ENCODE results near the gene ITPKC.

Gene ITPKC

GRCh38 chr19:40719414-40719894 is 2.5 kb downstream of the ITPKC start:
- Histone ChIP-seq H3K4me1 (ENCODE audit: control extremely low read depth in 1 of 4, control insufficient read depth in 4 of 4, insufficient read depth in 4 of 4, low read length in 3 of 4) (peaks cover 2 to 50% (median 38%) of the 10 kb centered on the region in 4 experiments), H3K27ac (ENCODE audit: insufficient read depth in 1 of 2, low read depth in 1 of 2, low read length in 2 of 2, poor library complexity in 1 of 2, severe bottlenecking in 2 of 2) (peak overlapping the region in 1 of 2 experiments; percentile 97), H3K9me3 (ENCODE audit: control extremely low read depth in 1 of 5, control insufficient read depth in 4 of 5, insufficient read depth in 2 of 5, low read depth in 1 of 5, low read length in 4 of 5) (no peaks in the 10 kb centered on the region), H3K36me3 (ENCODE audit: control insufficient read depth in 4 of 4, insufficient read depth in 4 of 4, low read length in 3 of 4) (peaks cover 0 to 12% (median 6%) of the 10 kb centered on the region in 4 experiments), H3K4me3 (ENCODE audit: control insufficient read depth in 1 of 7, extremely low read depth in 1 of 7, insufficient read depth in 4 of 7, low read depth in 2 of 7, low read length in 6 of 7) (peak overlapping the region in 5 of 7 experiments; percentile 77 to 95 (median 85)), H3K27me3 (replicated peaks in 2 of 5; ENCODE audit: control insufficient read depth in 4 of 5, insufficient read depth in 5 of 5, low read length in 4 of 5) (no peaks in the 10 kb centered on the region)
- DNase-seq, result no peak
- 90% methylated on average over 5 of the region's 7 CpGs for WGBS (ENCODE audit: insufficient coverage)
- POLR2A ChIA-PET, result interaction anchor here (1.0 kb wide), 1 partner anchor 31 kb away, joined by 4 read pairs; the partner anchor contains the start of gene ACTMAP
- CTCF ChIA-PET, result no interaction called here

- peak overlapping the region in 1 of 2 experiments; percentile 26 for H3K27ac ChIP-seq (ENCODE audit: insufficient read depth in 1 of 2, low read depth in 1 of 2, low read length in 2 of 2, poor library complexity in 1 of 2, severe bottlenecking in 2 of 2)
- DNase-seq, result no peak
These were observed 4.2 kb downstream of the ITPKC start for GRCh38 chr19:40721140-40721486.

GRCh38 chr19:40721936-40722661 is 5.2 kb downstream of the ITPKC start:
- DNase-seq, result no peak
- Histone ChIP-seq H3K4me3 (ENCODE audit: control insufficient read depth in 1 of 7, extremely low read depth in 1 of 7, insufficient read depth in 4 of 7, low read depth in 2 of 7, low read length in 6 of 7) (no peak overlapping the region), H3K4me1 (ENCODE audit: control extremely low read depth in 1 of 4, control insufficient read depth in 4 of 4, insufficient read depth in 4 of 4, low read length in 3 of 4) (peaks cover 2 to 32% (median 21%) of the 10 kb centered on the region in 4 experiments), H3K36me3 (ENCODE audit: control insufficient read depth in 4 of 4, insufficient read depth in 4 of 4, low read length in 3 of 4) (peaks cover 0 to 26% (median 18%) of the 10 kb centered on the region in 4 experiments), H3K9me3 (ENCODE audit: control extremely low read depth in 1 of 5, control insufficient read depth in 4 of 5, insufficient read depth in 2 of 5, low read depth in 1 of 5, low read length in 4 of 5) (no peaks in the 10 kb centered on the region), H3K27ac (ENCODE audit: insufficient read depth in 1 of 2, low read depth in 1 of 2, low read length in 2 of 2, poor library complexity in 1 of 2, severe bottlenecking in 2 of 2) (no peak overlapping the region), H3K27me3 (replicated peaks in 2 of 5; ENCODE audit: control insufficient read depth in 4 of 5, insufficient read depth in 5 of 5, low read length in 4 of 5) (no peaks in the 10 kb centered on the region)
- ChIA-PET CTCF (interaction anchor here (1.1 kb wide), 1 partner anchor 21 kb away, joined by 3 read pairs; no protein-coding TSS in a partner anchor), POLR2A (interaction anchor here (0.6 kb wide), 1 partner anchor 56 kb away, joined by 5 read pairs; the partner anchor contains the start of gene RAB4B)
- WGBS (ENCODE audit: insufficient coverage), result 94% methylated on average over 2 of the region's 9 CpGs

More at GRCh38 chr19:40721140-40721486, 4.2 kb downstream of the ITPKC start:
- Histone ChIP-seq H3K4me1 (ENCODE audit: control extremely low read depth in 1 of 4, control insufficient read depth in 4 of 4, insufficient read depth in 4 of 4, low read length in 3 of 4) (peaks cover 2 to 37% (median 25%) of the 10 kb centered on the region in 4 experiments), H3K9me3 (ENCODE audit: control extremely low read depth in 1 of 5, control insufficient read depth in 4 of 5, insufficient read depth in 2 of 5, low read depth in 1 of 5, low read length in 4 of 5) (no peaks in the 10 kb centered on the region), H3K4me3 (ENCODE audit: control insufficient read depth in 1 of 7, extremely low read depth in 1 of 7, insufficient read depth in 4 of 7, low read depth in 2 of 7, low read length in 6 of 7) (no peak overlapping the region), H3K27me3 (replicated peaks in 2 of 5; ENCODE audit: control insufficient read depth in 4 of 5, insufficient read depth in 5 of 5, low read length in 4 of 5) (no peaks in the 10 kb centered on the region), H3K36me3 (ENCODE audit: control insufficient read depth in 4 of 4, insufficient read depth in 4 of 4, low read length in 3 of 4) (peaks cover 0 to 19% (median 12%) of the 10 kb centered on the region in 4 experiments)
- 67% methylated on average over 2 of the region's 6 CpGs for WGBS (ENCODE audit: insufficient coverage)
- ChIA-PET POLR2A (no interaction called here), CTCF (interaction anchor here (1.1 kb wide), 1 partner anchor 22 kb away, joined by 3 read pairs; no protein-coding TSS in a partner anchor)

- WGBS (ENCODE audit: insufficient coverage), result 90% methylated on average over 2 of the region's 5 CpGs
- Histone ChIP-seq H3K4me1 (ENCODE audit: control extremely low read depth in 1 of 4, control insufficient read depth in 4 of 4, insufficient read depth in 4 of 4, low read length in 3 of 4) (peaks cover 2 to 16% (median 6%) of the 10 kb centered on the region in 4 experiments), H3K9me3 (ENCODE audit: control extremely low read depth in 1 of 5, control insufficient read depth in 4 of 5, insufficient read depth in 2 of 5, low read depth in 1 of 5, low read length in 4 of 5) (peaks cover 0 to 2% (median 0%) of the 10 kb centered on the region in 5 experiments), H3K36me3 (ENCODE audit: control insufficient read depth in 4 of 4, insufficient read depth in 4 of 4, low read length in 3 of 4) (peaks cover 10 to 39% (median 27%) of the 10 kb centered on the region in 4 experiments), H3K27me3 (replicated peaks in 2 of 5; ENCODE audit: control insufficient read depth in 4 of 5, insufficient read depth in 5 of 5, low read length in 4 of 5) (no peaks in the 10 kb centered on the region), H3K27ac (ENCODE audit: insufficient read depth in 1 of 2, low read depth in 1 of 2, low read length in 2 of 2, poor library complexity in 1 of 2, severe bottlenecking in 2 of 2) (no peak overlapping the region), H3K4me3 (ENCODE audit: control insufficient read depth in 1 of 7, extremely low read depth in 1 of 7, insufficient read depth in 4 of 7, low read depth in 2 of 7, low read length in 6 of 7) (no peak overlapping the region)
- ChIA-PET CTCF (interaction anchor here (1.1 to 1.4 kb wide), 3 partner anchors 10 to 24 kb away, joined by 4 to 6 read pairs (median 5); no protein-coding TSS in a partner anchor), POLR2A (no interaction called here)
- no peak for DNase-seq
These were observed 6.8 kb downstream of the ITPKC start for GRCh38 chr19:40723661-40724254.

- POLR2A ChIA-PET, result interaction anchor here (1.6 kb wide), 1 partner anchor 26 kb away, joined by 3 read pairs; the partner anchor contains the start of gene ACTMAP
- DNase-seq, result no peak
- 94% methylated on average over 2 of the region's 4 CpGs for WGBS (ENCODE audit: insufficient coverage)
- H3K4me3 ChIP-seq (ENCODE audit: control insufficient read depth in 1 of 7, extremely low read depth in 1 of 7, insufficient read depth in 4 of 7, low read depth in 2 of 7, low read length in 6 of 7), result no peak overlapping the region
- H3K27ac ChIP-seq (ENCODE audit: insufficient read depth in 1 of 2, low read depth in 1 of 2, low read length in 2 of 2, poor library complexity in 1 of 2, severe bottlenecking in 2 of 2), result no peak overlapping the region
- peaks cover 0 to 11% (median 2%) of the 10 kb centered on the region in 4 experiments for H3K4me1 ChIP-seq (ENCODE audit: control extremely low read depth in 1 of 4, control insufficient read depth in 4 of 4, insufficient read depth in 4 of 4, low read length in 3 of 4)
- peaks cover 10 to 43% (median 29%) of the 10 kb centered on the region in 4 experiments for H3K36me3 ChIP-seq (ENCODE audit: control insufficient read depth in 4 of 4, insufficient read depth in 4 of 4, low read length in 3 of 4)
- CTCF ChIA-PET, result interaction anchor here (1.1 to 1.4 kb wide), 3 partner anchors 9 to 23 kb away, joined by 4 to 6 read pairs (median 5); no protein-coding TSS in a partner anchor
- peaks cover 0 to 2% (median 0%) of the 10 kb centered on the region in 5 experiments for H3K9me3 ChIP-seq (ENCODE audit: control extremely low read depth in 1 of 5, control insufficient read depth in 4 of 5, insufficient read depth in 2 of 5, low read depth in 1 of 5, low read length in 4 of 5)
- H3K27me3 ChIP-seq (replicated peaks in 2 of 5; ENCODE audit: control insufficient read depth in 4 of 5, insufficient read depth in 5 of 5, low read length in 4 of 5), result no peaks in the 10 kb centered on the region
These were observed 7.4 kb downstream of the ITPKC start for GRCh38 chr19:40724315-40724714.

- WGBS (ENCODE audit: insufficient coverage), result 95% methylated on average over 3 of the region's 3 CpGs
- CTCF ChIA-PET, result interaction anchor here (1.1 to 1.4 kb wide), 3 partner anchors 8 to 23 kb away, joined by 4 to 6 read pairs (median 5); no protein-coding TSS in a partner anchor
- Histone ChIP-seq H3K9me3 (ENCODE audit: control extremely low read depth in 1 of 5, control insufficient read depth in 4 of 5, insufficient read depth in 2 of 5, low read depth in 1 of 5, low read length in 4 of 5) (peaks cover 0 to 2% (median 0%) of the 10 kb centered on the region in 5 experiments), H3K4me3 (ENCODE audit: control insufficient read depth in 1 of 7, extremely low read depth in 1 of 7, insufficient read depth in 4 of 7, low read depth in 2 of 7, low read length in 6 of 7) (no peak overlapping the region), H3K4me1 (ENCODE audit: control extremely low read depth in 1 of 4, control insufficient read depth in 4 of 4, insufficient read depth in 4 of 4, low read length in 3 of 4) (peaks cover 0 to 7% (median 1%) of the 10 kb centered on the region in 4 experiments), H3K36me3 (ENCODE audit: control insufficient read depth in 4 of 4, insufficient read depth in 4 of 4, low read length in 3 of 4) (peaks cover 10 to 47% (median 29%) of the 10 kb centered on the region in 4 experiments), H3K27me3 (replicated peaks in 2 of 5; ENCODE audit: control insufficient read depth in 4 of 5, insufficient read depth in 5 of 5, low read length in 4 of 5) (no peaks in the 10 kb centered on the region), H3K27ac (ENCODE audit: insufficient read depth in 1 of 2, low read depth in 1 of 2, low read length in 2 of 2, poor library complexity in 1 of 2, severe bottlenecking in 2 of 2) (no peak overlapping the region)
- POLR2A ChIA-PET, result interaction anchor here (1.6 kb wide), 1 partner anchor 26 kb away, joined by 3 read pairs; the partner anchor contains the start of gene ACTMAP
- DNase-seq, result no peak
These were observed 7.9 kb downstream of the ITPKC start for GRCh38 chr19:40724855-40725254.
